Astrocyte of the cerebellum (primary cell): ENCODE measurements around the gene RYR1.

Source experiments
- DNase-seq: peaks from one replicate; pipeline ENCODE4 v3.0.0-alpha.2; 2011; ENCODE audit warnings: low read depth
- H3K4me3 ChIP-seq: 2 replicates; pipeline ENCODE4 v1.5.1; 2011; ENCODE audit warnings: mild to moderate bottlenecking, low read depth, low read length, moderate library complexity
- CTCF ChIP-seq: IDR thresholded peaks from 2 replicates; pipeline ENCODE4 v1.5.1; 2012; ENCODE audit warnings: low read length, low read depth, moderate library complexity, mild to moderate bottlenecking; ENCODE audit errors: missing control alignments
- in situ Hi-C: cut with HindIII; loops from 2 replicates; pipeline ENCODE4 v1.10.0; 2017; ENCODE audit warnings: low sequenced_read_pairs

RYR1 gene

GRCh38 chr19:38632476-38633213 lies 199.2 kb downstream of the RYR1 start:
- no peak overlapping the region for H3K4me3 ChIP-seq
- no peak for DNase-seq
- in situ Hi-C loops = no loop called here
- TF ChIP-seq CTCF = no peak

GRCh38 chr19:38634757-38635482 lies 201.4 kb downstream of the RYR1 start:
- TF ChIP-seq CTCF = peak; percentile 94
- DNase-seq = no peak
- in situ Hi-C loops = no loop called here
- no peak overlapping the region for H3K4me3 ChIP-seq

- no peak for DNase-seq
- H3K4me3 ChIP-seq = no peak overlapping the region
- in situ Hi-C loops = no loop called here
- no peak for TF ChIP-seq CTCF
Observed at GRCh38 chr19:38635483-38636399, 202.2 kb downstream of the RYR1 start.
